Sigmoid colon (tissue), 4 donors: ENCODE data around the gene FCN1.

ENCODE experiments used
- EP300 ChIP-seq, 4 donors: sonication (generic); formaldehyde crosslinking; IDR thresholded peaks; one replicate each; pipeline ENCODE4 v1.6.1; 2017; ENCODE audit warnings: antibody characterized with exemption in 4 of 4
- POLR2A ChIP-seq, 2 donors: fragments of 450-650 bp; IDR thresholded peaks; one replicate each; pipeline ENCODE4 v1.6.1; 2016; ENCODE audit warnings: antibody characterized with exemption in 2 of 2, mild to moderate bottlenecking in 2 of 2, moderate library complexity in 2 of 2
- POLR2AphosphoS5 ChIP-seq, 4 donors: sonication (generic); formaldehyde crosslinking; IDR thresholded peaks; one replicate each; pipeline ENCODE4 v1.6.1; 2017; ENCODE audit warnings: antibody characterized with exemption in 4 of 4
- TF ChIP-seq, protein P1 (sequence below), 4 experiments: fragments of 450-650 bp in 3 of 4; fragments of 200-600 bp in 1 of 4; IDR thresholded peaks; one replicate each; pipeline ENCODE4 v1.5.1; 2016 to 2019; ENCODE audit warnings: antibody characterized with exemption in 4 of 4, mild to moderate bottlenecking in 3 of 4, moderate library complexity in 2 of 4

DNA sequence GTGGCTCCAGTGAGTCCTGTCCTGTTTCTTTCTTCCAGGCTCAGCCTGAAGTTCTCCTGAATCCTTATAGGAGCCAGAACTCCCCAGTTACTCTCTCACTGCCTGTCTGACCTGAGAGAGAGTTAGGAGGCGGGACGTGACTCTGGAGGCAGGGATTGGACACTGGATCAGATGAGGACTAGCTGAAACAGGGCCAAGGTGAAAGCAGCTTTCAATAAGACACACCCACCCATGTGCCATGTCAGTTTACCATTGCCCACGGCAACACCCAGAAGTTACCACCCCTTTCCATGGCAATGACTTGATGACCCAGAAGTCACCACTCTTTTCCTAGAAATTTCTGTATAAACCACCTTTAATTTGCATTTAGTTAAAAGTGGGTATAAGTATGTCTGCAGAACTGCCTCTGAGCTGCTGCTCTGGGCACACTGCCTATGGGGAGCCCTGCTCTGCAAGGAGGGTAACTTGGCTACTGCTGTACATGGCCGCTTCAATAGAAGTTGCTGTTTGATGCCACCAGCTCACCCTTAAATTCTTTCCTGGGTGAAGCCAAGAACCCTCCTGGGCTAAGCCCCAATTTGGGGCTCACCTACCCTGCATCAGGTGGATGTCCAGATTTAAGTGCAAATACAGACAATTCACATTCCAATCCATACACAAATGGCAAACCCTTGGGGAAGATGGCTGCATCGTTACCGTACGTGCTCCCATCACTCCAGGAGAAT is 23.4 kb downstream of the FCN1 start:
- TF ChIP-seq POLR2A (IDR thresholded peaks at IDR 0.05), result no peak
- TF ChIP-seq, protein P1, sequence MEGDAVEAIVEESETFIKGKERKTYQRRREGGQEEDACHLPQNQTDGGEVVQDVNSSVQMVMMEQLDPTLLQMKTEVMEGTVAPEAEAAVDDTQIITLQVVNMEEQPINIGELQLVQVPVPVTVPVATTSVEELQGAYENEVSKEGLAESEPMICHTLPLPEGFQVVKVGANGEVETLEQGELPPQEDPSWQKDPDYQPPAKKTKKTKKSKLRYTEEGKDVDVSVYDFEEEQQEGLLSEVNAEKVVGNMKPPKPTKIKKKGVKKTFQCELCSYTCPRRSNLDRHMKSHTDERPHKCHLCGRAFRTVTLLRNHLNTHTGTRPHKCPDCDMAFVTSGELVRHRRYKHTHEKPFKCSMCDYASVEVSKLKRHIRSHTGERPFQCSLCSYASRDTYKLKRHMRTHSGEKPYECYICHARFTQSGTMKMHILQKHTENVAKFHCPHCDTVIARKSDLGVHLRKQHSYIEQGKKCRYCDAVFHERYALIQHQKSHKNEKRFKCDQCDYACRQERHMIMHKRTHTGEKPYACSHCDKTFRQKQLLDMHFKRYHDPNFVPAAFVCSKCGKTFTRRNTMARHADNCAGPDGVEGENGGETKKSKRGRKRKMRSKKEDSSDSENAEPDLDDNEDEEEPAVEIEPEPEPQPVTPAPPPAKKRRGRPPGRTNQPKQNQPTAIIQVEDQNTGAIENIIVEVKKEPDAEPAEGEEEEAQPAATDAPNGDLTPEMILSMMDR (IDR thresholded peaks at IDR 0.05), result no peak
- no peak for TF ChIP-seq POLR2AphosphoS5 (IDR thresholded peaks at IDR 0.05)
- TF ChIP-seq EP300 (IDR thresholded peaks at IDR 0.05), result no peak
